T-helper 1 cell treated with Interleukin-12 subunit alpha and Interleukin-12 subunit beta and Interleukin-4 antibody, amounts not matched to agents 30 ng/mL and 1 ng/mL, for 36 hours (primary cell): ENCODE data around the gene TMEM203. TPM values are rescaled to one million over a fixed set of nuclear protein-coding genes. Genes with fewer than 3 reads are reported as not detected.

ENCODE experiments used
- intact Hi-C: fragments of 100-400 bp; cut with micrococcal nuclease; formaldehyde crosslinking; loops from one replicate; pipeline ENCODE4 v1.15.1; 2024
- total RNA-seq: library from RNA; stranded (reverse); gene quantifications from 2 replicates; pipeline ENCODE4 v1.2.3, GENCODE V29; 2022

TMEM203 gene
- total RNA-seq, 1 donor from 2014 or later = 29.4 TPM

- intact Hi-C loops = no loop called here
These were observed 25.4 kb upstream of the TMEM203 start, which contains the start of gene SLC34A3 for GRCh38 chr9:137230705-137231371. SLC34A3 (plus strand) TSS chr9:137230901; CDS start chr9:137231703, 802 bp downstream.

DNA sequence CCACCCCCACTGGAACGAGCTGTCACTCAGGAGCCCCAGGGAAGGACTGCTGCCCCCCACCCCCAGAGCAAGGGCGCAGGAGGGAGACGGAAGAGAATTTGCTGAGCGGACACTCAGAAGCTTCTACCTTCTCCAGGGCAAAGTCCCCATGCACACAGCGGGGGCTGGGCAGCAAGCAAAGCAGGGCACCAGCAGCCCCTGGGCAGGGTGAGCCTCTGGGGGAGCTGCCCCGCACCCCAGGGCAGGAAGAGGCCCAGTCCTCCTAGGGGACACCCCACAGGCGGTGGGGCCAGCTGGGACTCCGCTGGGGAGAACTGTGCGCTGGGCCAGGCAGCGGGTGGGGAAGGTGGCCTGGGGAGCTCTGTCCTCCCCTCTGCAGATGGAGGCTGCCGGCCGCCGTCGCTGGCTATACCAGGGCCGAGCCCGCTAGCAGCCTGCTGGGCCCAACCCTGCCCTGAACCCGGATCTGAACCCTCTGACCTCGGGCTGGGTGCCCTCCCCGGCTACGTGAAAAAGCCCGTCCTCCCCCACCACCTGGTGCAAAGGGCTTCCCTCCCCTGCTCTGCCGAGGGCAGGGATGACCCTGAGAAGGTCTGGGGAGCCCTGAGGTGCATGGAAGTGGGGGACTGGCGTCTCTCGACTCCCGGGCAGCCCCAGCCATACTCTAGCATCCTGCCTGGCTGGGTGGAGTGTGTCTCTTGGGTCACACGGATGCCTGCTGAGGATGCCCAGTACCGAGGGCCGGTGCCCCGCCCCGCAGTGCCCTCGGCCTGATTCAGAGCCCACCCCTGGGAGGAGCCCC lies 24.7 kb upstream of the TMEM203 start:
- intact Hi-C loops = loop anchor here (10.0 kb wide), 2 partner anchors 345 to 685 kb away; partner anchors contain the start of genes NOTCH1 and TRAF2

GRCh38 chr9:137228968-137229896 lies 23.8 kb upstream of the TMEM203 start:
- intact Hi-C loops = loop anchor here (10.0 kb wide), 2 partner anchors 344 to 684 kb away; partner anchors contain the start of genes NOTCH1 and TRAF2

DNA sequence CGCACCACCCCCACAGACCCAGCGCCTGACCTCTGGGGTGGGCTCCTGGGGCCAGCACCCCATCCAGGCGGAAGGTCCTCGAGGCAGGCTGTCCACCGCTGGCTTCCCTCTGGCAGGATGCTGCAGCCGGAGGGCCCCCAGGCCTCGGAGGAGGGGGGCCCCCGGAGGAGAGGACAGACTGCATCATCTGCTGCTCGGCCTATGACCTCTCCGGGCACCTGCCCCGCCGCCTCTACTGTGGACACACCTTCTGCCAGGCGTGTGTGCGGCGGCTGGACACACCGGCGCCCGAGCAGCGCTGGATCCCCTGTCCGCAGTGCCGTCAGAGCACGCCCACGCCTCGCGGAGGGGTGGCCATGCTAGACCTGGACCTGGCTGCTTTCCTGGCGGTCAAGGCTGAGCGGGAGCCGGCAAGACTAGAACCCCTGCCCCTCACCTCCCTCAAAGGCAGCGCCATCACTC lies 23.1 kb upstream of the TMEM203 start:
- intact Hi-C loops = loop anchor here (10.0 kb wide), 2 partner anchors 344 to 684 kb away; partner anchors contain the start of genes NOTCH1 and TRAF2

- intact Hi-C loops = loop anchor here (1.0 to 10.0 kb wide), 6 partner anchors 8 to 683 kb away; partner anchors contain the start of genes NOTCH1, NPDC1 and TRAF2
These were observed 22.5 kb upstream of the TMEM203 start for GRCh38 chr9:137227853-137228505.

DNA sequence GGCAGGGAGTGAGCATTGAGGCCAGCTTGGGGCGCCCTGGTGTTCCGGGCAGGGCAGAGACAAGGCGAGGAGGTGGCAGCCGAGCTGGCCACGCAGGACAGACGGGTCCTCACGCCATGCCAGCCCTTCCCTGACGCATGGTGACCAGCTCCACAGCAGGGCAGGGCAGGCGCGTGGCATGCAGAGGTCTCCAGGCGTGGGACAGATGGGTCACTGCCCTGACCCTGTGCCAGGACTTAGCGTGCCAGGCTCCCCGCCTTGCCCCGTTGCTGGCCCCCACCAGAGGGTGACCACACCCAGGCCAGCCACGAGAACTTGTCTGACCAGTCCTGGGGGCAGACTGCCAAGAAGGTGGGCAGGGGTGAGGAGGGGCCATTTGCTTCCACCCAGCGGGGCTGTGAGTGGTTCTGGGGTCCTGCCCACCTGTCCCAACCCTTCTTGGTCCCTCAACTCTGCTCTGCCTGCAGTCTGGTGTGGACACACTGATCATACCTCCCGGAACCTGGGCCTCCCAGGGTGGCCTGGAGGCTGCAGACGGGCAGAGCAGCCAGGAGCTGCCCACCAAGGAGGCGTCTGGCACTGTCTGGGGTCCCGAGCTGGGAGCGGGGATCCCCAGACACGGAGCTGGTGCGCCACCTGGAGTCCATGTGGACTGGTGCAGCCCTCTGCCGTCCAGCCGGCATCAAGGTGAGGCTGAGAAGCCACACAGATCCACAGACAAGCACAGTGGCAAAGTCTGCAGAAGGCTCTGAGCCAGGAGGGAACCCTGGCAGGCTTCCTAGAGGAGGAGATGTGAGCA lies 21.8 kb upstream of the TMEM203 start, which contains the start of gene RNF224:
RNF224 (plus strand) TSS at position 449 of the 799 bp plus-strand sequence. CDS start 834 bp downstream, outside the sequence.
- intact Hi-C loops = loop anchor here (1.0 to 10.0 kb wide), 6 partner anchors 9 to 682 kb away; partner anchors contain the start of genes NOTCH1, NPDC1 and TRAF2

DNA sequence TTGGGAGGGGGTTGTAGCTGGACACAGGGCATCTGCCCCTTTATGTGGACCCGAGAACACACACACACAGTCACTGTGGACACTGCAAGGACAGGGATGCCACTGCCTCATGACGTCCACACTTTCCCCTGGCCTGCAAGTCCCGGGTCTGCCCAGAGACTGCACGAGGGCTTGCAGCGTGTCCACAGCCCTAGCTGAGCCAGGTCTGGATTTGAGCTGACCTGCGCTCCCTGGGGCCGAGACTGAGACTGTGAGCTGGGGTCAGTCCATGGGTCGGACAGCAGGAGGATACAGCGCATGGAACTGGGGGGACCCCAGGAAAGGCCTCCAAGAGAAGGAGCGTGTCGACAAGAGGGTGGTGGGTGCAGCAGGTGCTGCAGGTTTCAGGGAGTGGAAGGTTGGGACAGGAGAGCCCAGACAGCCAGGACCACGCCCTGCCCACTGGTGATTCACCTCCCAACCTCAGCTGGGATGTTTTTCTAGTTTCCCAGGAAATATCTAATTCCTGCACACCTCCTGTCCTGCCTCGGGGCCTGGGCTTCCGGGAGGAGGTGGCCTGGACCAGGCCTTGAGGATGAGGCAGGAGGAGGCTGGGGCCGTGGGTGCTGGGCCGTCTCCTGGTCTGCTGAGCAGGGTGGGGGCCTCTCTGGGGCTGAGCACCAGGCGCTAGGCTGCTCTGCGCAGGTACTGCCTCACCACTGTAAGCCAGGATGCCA lies 21.0 kb upstream of the TMEM203 start:
- intact Hi-C loops = loop anchor here (1.0 to 10.0 kb wide), 6 partner anchors 10 to 682 kb away; partner anchors contain the start of genes NOTCH1, NPDC1 and TRAF2

DNA sequence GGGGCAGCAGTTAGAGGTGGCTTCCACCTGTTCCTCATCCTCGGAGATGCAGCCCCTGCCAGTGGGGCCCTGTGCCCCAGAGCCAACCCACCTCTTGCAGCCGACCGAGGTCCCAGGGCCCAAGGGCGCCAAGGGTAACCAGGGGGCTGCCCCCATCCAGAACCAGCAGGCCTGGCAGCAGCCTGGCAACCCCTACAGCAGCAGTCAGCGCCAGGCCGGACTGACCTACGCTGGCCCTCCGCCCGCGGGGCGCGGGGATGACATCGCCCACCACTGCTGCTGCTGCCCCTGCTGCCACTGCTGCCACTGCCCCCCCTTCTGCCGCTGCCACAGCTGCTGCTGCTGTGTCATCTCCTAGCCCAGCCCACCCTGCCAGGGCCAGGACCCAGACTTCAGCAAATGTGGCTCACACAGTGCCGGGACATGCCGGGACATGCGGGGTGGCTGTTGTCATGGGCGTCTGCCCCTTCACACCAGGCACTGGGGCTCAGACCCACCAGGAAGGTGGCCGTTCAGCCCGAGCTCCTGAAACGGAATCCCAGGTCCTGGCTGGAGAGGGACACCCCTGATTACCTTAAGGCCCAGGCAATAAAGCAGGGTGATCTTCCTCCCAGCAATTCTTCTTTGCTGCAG lies 20.4 kb upstream of the TMEM203 start:
- intact Hi-C loops = loop anchor here (2.0 to 10.0 kb wide), 3 partner anchors 179 to 681 kb away; partner anchors contain the start of genes NOTCH1, NPDC1 and TRAF2

DNA sequence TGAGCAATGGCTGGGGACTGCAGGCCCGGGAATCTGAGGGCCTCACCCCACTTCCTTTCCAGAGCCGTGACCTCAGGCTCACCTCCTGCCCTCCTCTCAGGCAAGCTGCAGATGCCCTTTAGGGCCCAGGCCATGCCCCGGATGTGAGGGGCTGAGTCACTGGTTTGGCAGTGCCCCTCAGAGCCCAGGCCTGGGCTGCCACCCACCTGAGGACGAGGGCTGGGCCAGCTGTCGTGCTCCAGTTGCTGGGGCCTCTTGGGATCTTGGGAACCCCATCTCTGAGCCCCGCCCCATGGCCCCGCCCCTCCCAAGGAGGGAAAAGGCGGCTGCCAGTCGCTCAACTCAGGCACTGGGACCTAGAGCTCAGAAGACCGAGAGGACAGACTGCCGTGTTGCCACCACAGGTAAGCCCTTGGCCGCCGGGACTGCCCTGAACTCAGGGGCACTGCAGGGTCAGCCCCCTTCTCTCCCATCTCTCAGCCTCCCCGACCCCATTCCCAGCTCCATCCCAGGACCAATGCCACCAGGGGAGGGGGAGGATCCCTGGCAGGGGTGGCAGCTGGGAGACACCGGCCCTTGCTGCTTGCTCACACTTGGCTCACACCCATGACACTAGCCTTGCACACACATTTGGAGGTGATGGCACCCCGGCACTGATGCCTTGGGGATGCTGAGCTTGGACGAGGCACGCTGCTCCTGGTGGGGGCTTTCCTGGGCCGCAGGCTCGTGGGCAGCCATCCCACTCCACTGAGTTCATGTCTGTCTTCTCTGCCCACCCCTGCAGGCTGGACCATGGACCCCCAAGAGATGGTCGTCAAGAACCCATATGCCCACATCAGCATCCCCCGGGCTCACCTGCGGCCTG lies 19.6 kb upstream of the TMEM203 start, which contains the start of gene CYSRT1:
CYSRT1 (plus strand) TSS at position 345 of the 865 bp plus-strand sequence; CDS start at position 793, 448 bp downstream.
- intact Hi-C loops = loop anchor here (10.0 kb wide), 2 partner anchors 340 to 680 kb away; partner anchors contain the start of genes NOTCH1 and TRAF2

DNA sequence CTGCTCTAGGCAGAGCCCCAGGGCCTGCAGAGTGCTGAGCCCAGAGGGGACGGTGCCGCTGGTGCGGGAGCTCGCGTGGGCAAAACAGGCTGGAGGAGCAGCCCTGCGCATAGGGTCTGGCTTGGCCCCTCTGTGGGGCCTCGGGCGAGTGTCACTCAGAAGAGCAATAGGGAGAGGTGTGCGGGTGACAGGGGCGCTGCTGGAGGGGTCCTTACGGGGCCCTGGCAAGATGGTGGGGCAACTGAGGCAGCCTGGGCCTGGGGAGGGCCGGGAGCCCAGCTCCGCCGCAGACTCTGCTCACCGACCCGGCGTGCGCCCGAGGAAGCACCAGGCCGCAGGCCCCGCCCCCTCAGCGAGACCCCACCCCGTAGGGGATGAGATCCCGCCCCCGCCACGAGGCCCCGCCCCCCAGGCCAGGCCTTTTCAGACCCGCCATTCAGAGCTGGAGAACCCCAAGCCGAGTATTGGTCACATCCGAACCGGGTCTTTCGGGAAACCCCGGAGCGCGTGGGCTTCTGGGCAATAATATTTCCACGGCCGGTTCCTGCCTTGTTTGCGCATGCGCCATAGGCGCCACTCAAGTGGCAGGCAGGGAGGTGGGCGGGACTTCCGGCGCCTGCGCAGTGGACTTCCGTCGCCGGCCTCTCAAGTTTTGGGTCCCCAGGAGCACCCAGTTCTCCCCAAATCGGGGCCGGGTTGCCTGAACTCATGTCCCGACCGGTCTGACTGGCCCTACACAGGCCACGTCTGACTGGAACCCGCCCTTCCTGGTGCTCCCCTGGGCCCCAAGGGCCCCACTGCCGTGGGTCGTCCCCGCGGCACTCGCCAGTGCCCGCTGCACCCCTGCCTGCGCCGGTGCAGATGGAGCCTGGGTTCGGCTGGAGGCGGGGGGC lies 17.9 kb upstream of the TMEM203 start:
- intact Hi-C loops = loop anchor here (1.0 to 10.0 kb wide), 16 partner anchors 13 to 679 kb away; partner anchors contain the start of genes ANAPC2, ARRDC1, MAN1B1 and NDOR1

- intact Hi-C loops = loop anchor here (1.0 to 10.0 kb wide), 16 partner anchors 14 to 678 kb away; partner anchors contain the start of genes ANAPC2, ARRDC1, MAN1B1 and NDOR1
These were observed 17.0 kb upstream of the TMEM203 start, which contains the start of gene RNF208 for GRCh38 chr9:137222190-137223077. RNF208 (minus strand) TSS chr9:137222240; CDS start chr9:137221212, 1,028 bp downstream.

DNA sequence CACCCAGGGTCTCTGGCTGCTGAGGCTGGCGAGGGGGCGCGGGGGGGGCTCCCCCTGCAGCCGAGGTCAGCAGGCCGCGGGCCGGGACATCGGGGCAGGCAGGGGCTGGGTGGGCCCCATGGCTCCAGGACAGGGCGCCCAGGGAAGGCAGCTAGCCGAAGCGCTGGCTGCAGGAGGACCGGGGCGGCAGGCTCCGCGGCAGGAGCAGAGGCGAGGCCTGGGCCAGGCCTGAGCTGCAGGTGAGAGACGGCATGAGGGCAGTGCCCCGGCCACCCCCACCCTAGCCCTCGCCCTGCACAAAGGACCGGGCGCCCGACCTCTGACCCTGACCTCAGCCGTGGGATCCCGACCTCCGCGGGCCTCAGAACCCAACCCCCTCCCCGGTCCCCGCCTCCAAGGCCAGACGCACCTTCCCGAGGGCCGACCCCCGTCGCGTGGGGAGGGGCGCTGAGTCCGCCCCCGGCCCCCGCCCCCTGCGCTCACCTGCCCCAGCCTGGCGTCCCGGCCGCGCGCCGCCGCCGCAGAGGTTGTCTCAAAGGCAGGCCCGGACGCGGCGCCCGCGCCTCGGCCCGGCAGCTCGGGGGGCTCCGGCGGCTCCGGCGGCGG lies 16.2 kb upstream of the TMEM203 start:
- intact Hi-C loops = loop anchor here (10.0 kb wide), 2 partner anchors 337 to 677 kb away; partner anchors contain the start of genes NOTCH1 and TRAF2

DNA sequence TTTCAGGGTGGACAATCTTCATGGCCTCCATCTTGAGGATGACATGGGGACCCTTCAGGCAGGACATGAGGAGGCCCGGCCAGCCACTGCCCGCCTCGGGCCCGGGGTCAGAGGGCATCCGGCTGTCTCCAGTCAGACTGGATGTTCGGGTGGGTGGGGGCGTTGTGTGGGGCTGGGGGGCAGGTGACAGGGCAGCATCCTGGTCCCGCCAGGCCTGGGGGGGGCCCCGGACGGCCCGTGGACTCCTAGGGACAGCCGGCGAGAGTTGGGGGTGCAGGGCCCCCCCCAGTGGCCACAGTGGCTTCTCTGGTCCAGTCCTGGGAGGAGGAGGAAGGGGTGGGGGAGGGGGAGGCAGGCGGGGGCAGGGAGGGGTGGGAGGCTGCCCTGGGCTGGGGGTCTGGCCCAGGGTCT lies 15.7 kb upstream of the TMEM203 start:
- intact Hi-C loops = loop anchor here (10.0 kb wide), 2 partner anchors 336 to 676 kb away; partner anchors contain the start of genes NOTCH1 and TRAF2
